ENCODE data around the gene RIN3. TPM values are rescaled to one million over a fixed set of nuclear protein-coding genes. Genes with fewer than 3 reads are reported as not detected.

RIN3 gene
- polyA plus RNA-seq, 3 donors, result 2.2 to 12.3 (median 10.8) TPM

DNA sequence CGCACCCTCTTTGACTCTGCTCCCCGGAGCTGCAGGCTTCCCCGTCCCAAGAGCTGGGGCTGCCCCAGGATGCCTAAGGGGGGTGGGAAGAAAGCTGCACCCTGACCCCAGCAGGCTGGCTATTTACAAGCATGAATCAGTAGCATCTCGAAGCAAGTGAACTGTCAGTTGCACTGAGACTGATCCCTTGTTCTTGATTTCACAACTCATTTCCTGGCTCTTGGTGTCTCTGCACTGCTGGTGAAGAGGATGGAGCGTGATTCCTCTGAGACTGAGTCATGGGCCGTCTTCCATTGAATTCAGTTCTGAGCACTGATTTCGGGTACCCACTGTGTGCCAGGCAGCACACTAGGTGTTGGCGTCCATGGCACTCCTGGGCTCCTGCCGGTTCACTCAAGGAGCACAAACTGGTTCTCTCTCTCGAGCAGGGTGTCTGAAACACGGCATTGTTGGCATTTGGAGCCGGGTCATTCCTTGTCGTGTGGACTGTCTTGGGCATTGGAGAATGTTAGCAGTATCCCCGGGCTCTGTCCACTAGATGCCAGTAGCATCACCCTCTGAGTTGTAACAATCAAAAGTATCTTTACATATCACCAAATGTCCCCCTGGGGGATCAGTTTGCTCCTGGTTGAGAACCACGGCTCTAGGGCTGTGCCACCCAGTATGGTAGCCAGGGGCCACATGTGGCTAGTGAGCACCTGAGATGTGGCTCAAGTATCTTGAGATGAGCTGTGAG lies 86.9 kb downstream of the RIN3 start:
- H3K27ac ChIP-seq (ENCODE audit: low read depth, low read length), result no peak overlapping the region
- 64 to 77% (median 72%) methylated on average over 15 of the region's 15 CpGs for WGBS, 3 donors

DNA sequence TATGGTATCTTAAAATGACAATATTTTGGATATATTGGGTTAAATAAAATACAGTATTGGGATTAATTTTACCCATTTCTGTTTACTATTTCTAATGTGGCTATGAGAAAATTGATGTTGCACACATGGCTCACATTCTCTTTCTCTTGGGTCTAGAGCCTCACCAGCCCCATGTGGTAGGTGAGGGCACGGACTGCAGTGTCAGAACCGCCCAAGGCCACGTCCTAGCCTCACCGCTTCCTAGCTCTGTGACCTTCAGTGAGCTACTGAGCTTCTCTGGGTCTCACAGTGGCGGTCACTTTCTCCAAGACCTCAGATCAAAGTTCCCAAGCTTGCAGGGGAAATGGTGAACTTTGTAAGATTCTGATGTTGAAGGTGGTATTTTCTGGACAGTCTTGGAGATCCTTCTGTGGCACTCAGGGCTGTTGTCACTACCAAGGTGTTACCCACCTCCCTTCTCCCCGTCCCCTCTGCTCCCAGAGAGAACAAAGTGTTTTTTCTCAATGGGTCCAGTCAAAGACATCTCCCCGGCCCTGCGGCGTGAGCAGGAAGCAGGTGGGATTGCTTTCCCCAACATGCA lies 87.6 kb downstream of the RIN3 start:
- no peak overlapping the region for H3K27ac ChIP-seq (ENCODE audit: low read depth, low read length)
- 83 to 92% (median 90%) methylated on average over 9 of the region's 9 CpGs for WGBS, 3 donors

DNA sequence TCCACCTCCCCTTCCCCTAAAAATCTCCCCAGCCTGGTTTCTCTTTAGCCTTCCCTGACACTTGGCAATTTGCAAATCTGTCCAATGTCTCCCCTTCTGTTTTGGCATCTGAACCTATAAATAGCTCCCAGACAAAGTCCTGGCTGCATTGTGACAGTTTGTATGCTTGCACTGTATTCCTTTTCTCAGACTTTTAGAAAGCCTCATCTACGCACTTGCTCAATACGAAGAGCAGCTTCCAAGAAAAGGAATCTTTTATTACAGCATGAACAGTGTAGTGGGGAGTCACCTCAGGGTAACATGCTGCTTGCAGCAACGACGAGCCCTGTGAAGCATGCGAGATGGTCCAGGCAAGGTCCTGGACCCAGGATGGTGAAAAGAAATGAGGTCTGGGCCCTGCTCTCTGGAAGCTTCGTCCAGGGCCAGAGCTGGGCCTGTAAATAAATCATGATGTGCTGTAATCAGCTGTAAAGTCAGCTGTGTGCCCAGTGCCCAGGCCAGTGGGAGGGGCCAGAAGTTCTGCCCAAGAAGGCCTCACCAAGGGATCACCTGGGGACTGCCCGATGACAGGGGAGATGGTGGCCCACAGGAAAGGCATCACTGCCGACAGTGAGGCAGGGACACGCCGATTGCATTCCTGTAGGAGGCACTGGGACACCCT lies 88.3 kb downstream of the RIN3 start:
- no peak overlapping the region for H3K27ac ChIP-seq (ENCODE audit: low read depth, low read length)
- 79 to 83% (median 81%) methylated on average over 10 of the region's 10 CpGs for WGBS, 3 donors

- WGBS, 3 donors, result 58 to 77% (median 66%) methylated on average over 13 to 14 of the region's 14 CpGs
Observed at GRCh38 chr14:92603309-92604242, 90.0 kb downstream of the RIN3 start.

DNA sequence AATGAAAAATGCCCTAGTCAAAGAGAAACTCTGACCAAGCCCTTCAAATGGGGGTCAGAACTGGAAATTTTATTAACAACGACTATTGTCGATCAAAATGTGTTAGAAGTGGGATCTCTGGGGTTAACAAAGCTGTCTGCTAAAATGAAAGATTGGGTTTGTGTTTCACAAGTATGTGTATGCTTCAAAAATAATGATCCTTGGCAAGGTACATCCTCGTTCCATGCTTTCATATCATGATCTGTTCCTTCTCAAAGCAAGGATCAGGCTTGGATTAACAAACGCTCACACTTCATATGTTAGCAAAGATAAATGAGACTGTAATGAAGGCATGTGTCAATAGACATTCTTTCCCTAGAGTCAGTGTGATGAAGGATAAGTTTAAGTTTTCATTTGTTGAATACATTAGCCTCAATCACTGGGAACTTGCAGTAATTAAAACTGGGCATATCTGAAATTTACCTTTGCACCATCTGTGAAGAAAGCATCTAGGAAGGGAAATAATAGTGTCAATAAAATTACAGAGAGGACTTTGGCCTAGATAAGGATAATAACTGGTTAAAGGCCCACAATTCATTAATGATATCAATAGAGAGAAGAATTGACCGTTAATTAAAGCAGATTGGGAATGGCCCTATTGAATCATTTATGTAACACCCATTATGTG lies 91.8 kb downstream of the RIN3 start:
- H3K27ac ChIP-seq (ENCODE audit: low read depth, low read length), result no peak overlapping the region
- WGBS, 3 donors, result 77 to 93% (median 83%) methylated on average over 5 of the region's 5 CpGs

More at GRCh38 chr14:92603309-92604242, 90.0 kb downstream of the RIN3 start:
- no peak overlapping the region for H3K27ac ChIP-seq (ENCODE audit: low read depth, low read length)

DNA sequence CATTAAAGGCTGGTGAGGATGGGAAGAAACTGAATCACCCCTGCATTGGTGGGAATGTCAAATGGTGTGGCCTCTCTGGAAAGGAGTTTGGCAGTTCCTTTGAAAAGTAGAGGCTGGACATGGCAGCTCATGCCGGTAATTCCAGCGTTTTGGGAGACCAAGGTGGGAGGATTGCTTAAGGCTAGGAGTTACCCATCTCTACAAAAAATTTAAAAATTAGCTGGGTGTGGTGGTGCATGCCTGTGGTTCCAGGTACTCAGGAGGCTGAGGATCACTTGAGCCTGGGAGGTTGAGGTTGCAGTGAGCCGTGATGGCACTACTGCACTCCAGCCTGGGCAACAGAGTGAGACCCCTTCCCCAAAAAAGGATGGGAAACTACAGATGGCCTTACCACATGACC lies 93.7 kb downstream of the RIN3 start:
- WGBS, 3 donors, result 96 to 97% (median 97%) methylated on average over 3 of the region's 3 CpGs
- H3K27ac ChIP-seq (ENCODE audit: low read depth, low read length), result no peak overlapping the region

DNA sequence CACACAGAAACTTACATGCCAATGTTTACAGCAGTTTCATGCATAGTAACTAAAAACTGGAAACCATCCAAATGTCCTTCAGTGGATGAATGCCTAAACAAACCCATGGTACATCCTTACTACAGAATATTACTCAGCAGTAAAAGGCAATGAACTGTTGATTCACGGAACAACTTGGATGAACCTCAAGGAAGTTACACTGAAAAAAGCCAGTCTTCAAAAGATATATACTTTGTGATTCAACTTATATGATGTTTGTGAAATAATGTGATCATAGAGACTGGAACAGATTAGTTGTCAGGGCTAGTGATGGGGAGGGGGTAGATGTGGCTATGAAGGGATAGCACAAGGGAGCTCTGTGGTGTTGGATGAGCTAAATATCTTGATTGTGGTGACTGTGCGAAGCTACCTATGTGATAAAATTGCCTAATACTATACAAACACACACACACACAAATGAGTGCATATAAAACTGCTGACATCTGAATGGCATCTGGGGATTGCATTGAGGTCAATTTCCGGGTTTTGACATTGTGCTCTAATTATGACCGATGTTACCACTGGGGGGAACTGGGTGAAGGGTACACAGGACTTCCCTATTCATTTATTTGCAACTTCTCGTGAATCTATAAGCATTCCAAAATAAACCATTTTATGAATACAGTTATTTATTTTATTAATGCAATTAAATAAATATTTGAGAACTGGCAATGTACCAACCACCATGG lies 94.3 kb downstream of the RIN3 start:
- no peak overlapping the region for H3K27ac ChIP-seq (ENCODE audit: low read depth, low read length)
- 80 to 92% (median 82%) methylated on average over 5 of the region's 5 CpGs for WGBS, 3 donors

DNA sequence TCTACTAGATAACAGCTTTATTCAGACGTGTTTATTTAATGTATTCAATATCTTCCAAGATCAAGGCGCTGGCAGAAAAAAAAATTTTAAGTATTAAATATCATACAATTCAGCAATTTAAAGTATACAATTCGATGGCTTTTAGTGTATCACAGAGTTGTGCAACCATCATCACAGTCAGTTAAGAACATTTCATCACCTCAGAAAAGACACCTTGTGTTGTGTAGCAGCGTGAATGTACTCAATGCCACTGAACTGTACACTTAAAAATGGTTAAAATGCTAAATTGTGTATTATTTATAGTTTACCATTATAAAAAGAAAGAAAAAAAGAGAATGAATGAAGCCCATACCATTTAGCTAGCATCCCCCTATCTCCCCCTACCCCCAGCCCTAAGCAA lies 96.4 kb downstream of the RIN3 start:
- H3K27ac ChIP-seq (ENCODE audit: low read depth, low read length), result no peak overlapping the region
- WGBS, 3 donors, result 64 to 73% (median 70%) methylated on average over 4 of the region's 4 CpGs

- WGBS, 3 donors, result 82 to 91% (median 88%) methylated on average over 7 of the region's 7 CpGs
- no peak overlapping the region for H3K27ac ChIP-seq (ENCODE audit: low read depth, low read length)
Observed at GRCh38 chr14:92610849-92611271, 97.3 kb downstream of the RIN3 start.

DNA sequence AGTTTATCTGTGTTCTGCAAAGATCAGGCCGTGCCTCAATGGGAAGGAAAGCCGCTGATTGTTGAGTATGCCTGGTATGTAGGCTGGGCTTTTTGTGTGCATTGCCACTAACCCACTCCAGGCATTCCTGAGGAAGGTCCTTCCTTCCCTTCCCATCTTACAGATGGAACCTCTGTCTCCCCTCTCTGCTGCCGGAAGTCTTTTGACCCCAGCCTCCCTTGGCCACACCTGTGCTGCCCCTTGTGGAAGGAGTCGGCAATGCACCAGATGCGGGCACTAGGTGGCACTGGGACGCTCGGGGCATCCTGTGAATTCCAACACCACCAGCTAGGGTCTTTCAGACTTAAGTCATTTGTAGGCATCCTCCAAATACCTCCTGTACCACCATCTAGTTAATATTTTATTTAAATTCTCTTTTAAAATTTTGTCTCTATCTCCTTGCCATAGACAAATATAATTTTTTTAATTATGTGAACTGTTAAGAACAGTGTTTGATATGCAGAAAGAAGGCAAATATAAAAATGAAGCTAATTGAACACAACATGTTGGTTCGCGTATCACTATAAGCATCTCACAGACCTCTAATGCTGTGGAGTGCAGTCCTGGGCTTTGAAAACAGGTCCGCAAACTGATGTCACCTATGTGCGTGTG lies 99.6 kb downstream of the RIN3 start:
- no peak overlapping the region for H3K27ac ChIP-seq (ENCODE audit: low read depth, low read length)
- WGBS, 3 donors, result 58 to 67% (median 66%) methylated on average over 11 of the region's 11 CpGs

- WGBS, 3 donors, result 81 to 86% (median 82%) methylated on average over 10 of the region's 10 CpGs
- H3K27ac ChIP-seq (ENCODE audit: low read depth, low read length), result no peak overlapping the region
Observed at GRCh38 chr14:92613681-92614260, 100.2 kb downstream of the RIN3 start.

- WGBS, 3 donors, result 35 to 67% (median 61%) methylated on average over 4 of the region's 4 CpGs
- no peak overlapping the region for H3K27ac ChIP-seq (ENCODE audit: low read depth, low read length)
Observed at GRCh38 chr14:92615451-92615850, 101.9 kb downstream of the RIN3 start.

DNA sequence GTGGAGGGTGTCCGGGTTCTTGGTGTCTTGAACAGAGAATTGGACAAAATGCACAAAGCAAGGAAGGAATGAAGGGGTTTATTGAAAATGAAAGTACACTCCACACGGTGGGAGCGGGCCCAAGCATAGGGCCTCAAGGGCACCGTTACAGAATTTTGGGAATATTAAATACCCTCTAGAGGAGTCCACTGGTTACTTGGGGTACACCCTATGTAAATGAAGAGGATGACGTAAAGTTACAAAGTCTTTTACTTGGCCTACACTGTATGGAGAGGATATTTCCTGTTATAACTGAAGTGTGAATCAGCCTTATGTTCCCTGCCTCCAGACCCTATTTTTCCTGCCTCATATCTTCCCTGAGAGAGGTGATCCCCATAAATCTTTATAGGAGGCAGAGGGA lies 102.6 kb downstream of the RIN3 start:
- 90 to 96% (median 91%) methylated on average over 5 of the region's 5 CpGs for WGBS, 3 donors
- no peak overlapping the region for H3K27ac ChIP-seq (ENCODE audit: low read depth, low read length)

GRCh38 chr14:92617581-92617980 lies 104.0 kb downstream of the RIN3 start:
- H3K27ac ChIP-seq (ENCODE audit: low read depth, low read length), result no peak overlapping the region

- WGBS, 3 donors, result 77 to 93% (median 87%) methylated on average over 11 of the region's 11 CpGs
- H3K27ac ChIP-seq (ENCODE audit: low read depth, low read length), result no peak overlapping the region
Observed at GRCh38 chr14:92619671-92620456, 106.3 kb downstream of the RIN3 start.

DNA sequence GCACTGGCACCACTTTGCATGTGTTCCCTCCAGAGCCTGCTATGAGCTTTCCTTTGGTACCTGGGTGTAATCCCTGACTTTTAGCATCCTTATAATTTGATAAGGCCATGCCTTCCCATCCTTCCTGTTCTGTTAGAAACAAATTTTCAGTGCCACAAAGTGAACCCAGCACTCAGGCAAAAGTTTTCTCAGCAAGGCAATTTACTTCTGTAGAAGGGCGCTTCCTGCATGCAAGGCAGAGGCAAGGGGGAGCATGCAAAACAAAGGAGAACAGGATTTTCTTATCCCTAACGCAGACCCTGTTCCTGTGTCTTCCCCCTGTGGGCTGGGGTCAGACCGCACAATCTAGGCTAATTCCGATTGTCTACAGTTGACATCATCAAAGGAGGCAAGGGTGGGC lies 108.7 kb downstream of the RIN3 start:
- no peak overlapping the region for H3K27ac ChIP-seq (ENCODE audit: low read depth, low read length)
- WGBS, 3 donors, result 89 to 98% (median 98%) methylated on average over 4 of the region's 4 CpGs

Data from adipose tissue (tissue), 3 donors.